K562 (cell line): ENCODE results near the gene ARHGAP32. TPM values are rescaled to one million over a fixed set of nuclear protein-coding genes. Genes with fewer than 3 reads are reported as not detected.

ENCODE experiments used
- ATAC-seq: fragments of 200-7000 bp; cut with Tn5 transposase; 3 replicates; pipeline ENCODE4 v1.9.1; 2020; ENCODE audit warnings: moderate library complexity
- BruUV-seq: library from RNA; stranded (reverse); fragments of 400-500 nt; replicated peaks from 2 replicates; lab custom pipeline; 2021; lab: Mats Ljungman, UMichigan
- CTCF ChIA-PET: fragments of 300-600 bp; formaldehyde crosslinking; extraction: SDS; loops from one replicate; lab custom pipeline; 2021; ENCODE audit warnings: low intra/inter-chr PET ratio; lab: Yijun Ruan, JAX
- POLR2A ChIA-PET: fragments of 300-600, 350-650 bp; sonication (Branson Sonifier 250); formaldehyde crosslinking; extraction: SDS; loops from one replicate; lab custom pipeline; 2021; ENCODE audit warnings: antibody characterized with exemption, inconsistent platforms; lab: Yijun Ruan, JAX
- DNase-seq, 4 experiments: peaks; one replicate each; pipeline versions ENCODE4 v3.0.0 to v3.0.0-alpha.2; 2011 to 2018; ENCODE audit warnings: low spot score in 3 of 4, mixed read lengths in 3 of 4; ENCODE audit errors: extremely low read depth in 1 of 4
- FAIRE-seq: peaks from 2 replicates; lab custom pipeline; 2011; peaks lifted over from hg19 to GRCh38; lab: Jason Lieb, UNC
- H2AFZ ChIP-seq: 2 replicates; pipeline ENCODE4 v1.6.0; 2011; ENCODE audit warnings: low read depth, low read length, control low read depth, inconsistent platforms
- H3K27ac ChIP-seq: fragments of 200-600 bp; 3 replicates; pipeline ENCODE4 v1.8.0; 2011; ENCODE audit warnings: low read depth, mild to moderate bottlenecking, control low read depth, inconsistent platforms, low read length, moderate library complexity, mixed read lengths; ENCODE audit errors: extremely low read depth
- H3K27me3 ChIP-seq, 2 experiments: fragments of 300-600 bp in 1 of 2; 2 replicates in 1 of 2; 3 replicates in 1 of 2; pipeline versions ENCODE4 v1.6.0 to v1.8.0; 2011; ENCODE audit warnings: inconsistent platforms in 2 of 2, low read length in 2 of 2, mild to moderate bottlenecking in 1 of 2, mixed read lengths in 1 of 2, moderate library complexity in 1 of 2; ENCODE audit not compliant: control insufficient read depth in 2 of 2, insufficient read depth in 2 of 2
- H3K36me3 ChIP-seq: fragments of 300-600 bp; 3 replicates; pipeline ENCODE4 v1.8.0; 2011; ENCODE audit warnings: mild to moderate bottlenecking, low read length, inconsistent platforms; ENCODE audit not compliant: control insufficient read depth, insufficient read depth
- H3K4me1 ChIP-seq, 2 experiments: fragments of 200-600 bp in 1 of 2; replicated peaks in 1 of 2; 2 replicates in 1 of 2; 3 replicates in 1 of 2; pipeline versions ENCODE4 v1.5.1 to v1.8.0; 2011; ENCODE audit warnings: inconsistent platforms in 2 of 2, low read length in 2 of 2, mild to moderate bottlenecking in 1 of 2, mixed read lengths in 1 of 2, moderate library complexity in 1 of 2; ENCODE audit not compliant: control insufficient read depth in 2 of 2, insufficient read depth in 2 of 2
- H3K4me2 ChIP-seq: 2 replicates; pipeline ENCODE4 v1.6.1; 2011; ENCODE audit warnings: low read length, control low read depth, inconsistent platforms, mixed read lengths; ENCODE audit not compliant: insufficient read depth
- H3K4me3 ChIP-seq: fragments of 200-600 bp; sonication (generic), shearing (Covaris generic); 2 replicates; pipeline ENCODE4 v1.5.1; 2016; ENCODE audit warnings: control low read depth, inconsistent platforms
- H3K79me2 ChIP-seq: fragments of 200-600 bp; 3 replicates; pipeline ENCODE4 v1.8.0; 2011; ENCODE audit warnings: low read length, inconsistent platforms; ENCODE audit not compliant: control insufficient read depth, insufficient read depth
- H3K9ac ChIP-seq, 2 experiments: 2 replicates each; pipeline versions ENCODE4 v1.6.0 to v1.6.1; 2011; ENCODE audit warnings: low read depth in 2 of 2, low read length in 2 of 2, control low read depth in 1 of 2, inconsistent platforms in 1 of 2, mild to moderate bottlenecking in 1 of 2, mixed read lengths in 1 of 2; ENCODE audit not compliant: insufficient read depth in 1 of 2
- H3K9me1 ChIP-seq: one replicate; pipeline ENCODE4 v1.6.0; 2011; ENCODE audit warnings: inconsistent platforms, mild to moderate bottlenecking, low read length, moderate library complexity; ENCODE audit not compliant: control insufficient read depth, insufficient read depth
- H3K9me3 ChIP-seq: replicated peaks from 2 replicates; pipeline ENCODE4 v1.5.1; 2011; ENCODE audit warnings: low read depth, low read length, inconsistent platforms; ENCODE audit not compliant: control insufficient read depth, insufficient read depth
- H4K20me1 ChIP-seq: replicated peaks from 2 replicates; pipeline ENCODE4 v1.6.1; 2011; ENCODE audit warnings: low read length, inconsistent platforms, mixed read lengths; ENCODE audit not compliant: control insufficient read depth, insufficient read depth
- GATAD2A ChIP-seq: fragments of 450-650 bp; IDR thresholded peaks from 2 replicates; pipeline ENCODE4 v1.6.1; 2017
- HIVEP1 ChIP-seq: fragments of 250-450 bp; sonication (Bioruptor Pico); IDR thresholded peaks from 2 replicates; pipeline ENCODE4 v1.4.0; 2020; ENCODE audit warnings: mild to moderate bottlenecking
- LCOR ChIP-seq: sonication (generic); formaldehyde crosslinking; IDR thresholded peaks from 2 replicates; pipeline ENCODE4 v1.8.0; 2022; ENCODE audit warnings: mild to moderate bottlenecking, missing genetic modification reagents
- MYNN ChIP-seq, 2 experiments: sonication (generic); formaldehyde crosslinking in 1 of 2; IDR thresholded peaks; 2 replicates each; pipeline versions ENCODE4 v1.5.0 to v1.6.1; 2016 to 2020; ENCODE audit warnings: antibody characterized with exemption in 1 of 2, missing genetic modification reagents in 1 of 2
- U2AF1 ChIP-seq: fragments of 200-400 bp; formaldehyde crosslinking; optimal IDR thresholded peaks from 2 replicates; pipeline ENCODE3; 2017; ENCODE audit warnings: mild to moderate bottlenecking, low read depth, low read length, moderate library complexity
- WGBS: fragments of 100-300 bp; shearing (Covaris generic); methylation state at CpG from one replicate; pipeline ENCODE4 v1.1.6; 2016; ENCODE audit warnings: low coverage, mixed read lengths; ENCODE audit not compliant: insufficient coverage; ENCODE audit errors: missing lambda C conversion rate; 5-methylcytosine and 5-hydroxymethylcytosine counted together
- in situ Hi-C: fragments of 300-500 bp; cut with MboI; formaldehyde crosslinking; loops from 4 replicates; pipeline ENCODE4 v1.15.0; 2018; ENCODE audit warnings: inconsistent platforms, mixed read lengths
- intact Hi-C: fragments of 100-400 bp; cut with micrococcal nuclease; formaldehyde crosslinking; loops from 2 replicates; pipeline ENCODE4 v1.14.2; 2022
- polyA plus RNA-seq, 8 experiments: library from polyadenylated mRNA; depleted of rRNA in 4 of 8; stranded (reverse) in 5 of 8; unstranded in 3 of 8; fragments of >200 nt; fragmentation: Nextera tagmentation in 2 of 8; fragmentation: Illumina TruSeq in 1 of 8; extraction: Ambion mirVana in 2 of 8; extraction: Trizol in 1 of 8; gene quantifications; 2 replicates each; pipeline versions ENCODE4 v1.2.1 to v1.2.3, GENCODE V29; 2011 to 2014; ENCODE audit warnings: inconsistent platforms in 1 of 8, missing spikeins in 1 of 8
- total RNA-seq, 7 experiments: library from RNA; depleted of rRNA in 6 of 7; stranded (reverse); fragments of >200 nt in 6 of 7; fragmentation: Illumina TruSeq in 2 of 7; extraction: Trizol in 2 of 7; gene quantifications; 2 replicates each; pipeline versions ENCODE4 v1.2.1 to v1.2.3, GENCODE V29; 2011 to 2021; ENCODE audit warnings: low replicate concordance in 1 of 7
- TF ChIP-seq, protein P1 (sequence below): sonication (generic); formaldehyde crosslinking; IDR thresholded peaks from 2 replicates; pipeline ENCODE4 v1.8.1; 2023; ENCODE audit warnings: mild to moderate bottlenecking, missing genetic modification reagents, moderate library complexity

The ARHGAP32 gene
- total and polyA plus RNA-seq, 9 of the 15 experiments (the other 6 are each of a cell fraction or from before 2014, with no cell fraction given) = 0.18 TPM; not detected in 8

DNA sequence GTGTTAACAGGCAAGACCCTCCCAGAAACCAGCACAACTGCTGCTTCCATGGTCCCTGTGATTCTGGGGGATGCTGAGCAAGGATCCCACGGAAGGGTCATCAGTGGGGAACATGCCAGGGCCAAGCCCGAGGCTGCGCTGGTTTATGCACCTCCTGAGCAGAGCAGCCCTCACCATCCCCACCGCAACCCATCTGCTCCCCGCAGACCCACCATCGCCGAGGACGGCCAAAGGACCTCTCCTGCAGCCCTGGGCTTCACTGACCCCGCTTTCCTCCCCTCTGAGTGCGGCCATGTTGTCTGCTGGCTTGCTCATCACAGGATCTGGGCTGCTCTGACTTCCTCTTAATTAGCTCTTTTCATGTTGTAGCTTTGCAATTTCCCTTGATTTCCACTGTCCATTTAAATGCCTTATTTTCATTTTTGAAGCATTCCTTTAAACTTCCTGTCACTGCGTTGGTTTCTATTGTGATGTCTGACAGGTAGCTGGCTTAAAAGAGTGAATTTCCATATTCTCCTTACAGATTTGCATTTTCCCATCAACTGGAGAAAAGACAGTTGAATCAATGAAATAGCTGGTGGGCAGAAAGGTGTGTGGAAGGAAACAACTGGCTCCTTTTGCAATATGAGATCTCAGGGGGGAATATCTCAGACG is 264.3 kb downstream of the ARHGAP32 start:
- TF ChIP-seq GATAD2A (no peak), HIVEP1 (CRISPR knock-in tag) (no peak), LCOR (CRISPR knock-in tag) (no peak), MYNN (IDR thresholded peaks at IDR 0.05) (no peak), MYNN (CRISPR knock-in tag; IDR thresholded peaks at IDR 0.05) (no peak), U2AF1 (no peak)
- TF ChIP-seq, protein P1, sequence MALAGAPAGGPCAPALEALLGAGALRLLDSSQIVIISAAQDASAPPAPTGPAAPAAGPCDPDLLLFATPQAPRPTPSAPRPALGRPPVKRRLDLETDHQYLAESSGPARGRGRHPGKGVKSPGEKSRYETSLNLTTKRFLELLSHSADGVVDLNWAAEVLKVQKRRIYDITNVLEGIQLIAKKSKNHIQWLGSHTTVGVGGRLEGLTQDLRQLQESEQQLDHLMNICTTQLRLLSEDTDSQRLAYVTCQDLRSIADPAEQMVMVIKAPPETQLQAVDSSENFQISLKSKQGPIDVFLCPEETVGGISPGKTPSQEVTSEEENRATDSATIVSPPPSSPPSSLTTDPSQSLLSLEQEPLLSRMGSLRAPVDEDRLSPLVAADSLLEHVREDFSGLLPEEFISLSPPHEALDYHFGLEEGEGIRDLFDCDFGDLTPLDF (CRISPR knock-in tag) = no peak
- peaks cover 0 to 7% of the 10 kb centered on the region in 2 experiments; a peak in 1 of 5 replicates for H3K27me3 ChIP-seq
- WGBS = 2% methylated on average over 12 of the region's 12 CpGs
- H3K9me1 ChIP-seq = no peaks in the 10 kb centered on the region
- intact Hi-C loops (no loop called here), in situ Hi-C loops (no loop called here)
- H3K27ac ChIP-seq = no peak overlapping the region
- DNase-seq (no peak), ATAC-seq (no peak), FAIRE-seq (no peak)
- no peak overlapping the region for H3K4me2 ChIP-seq
- H3K79me2 ChIP-seq = no peaks in the 10 kb centered on the region
- CTCF ChIA-PET = no interaction called here
- no peaks in the 10 kb centered on the region for H3K4me1 ChIP-seq
- no peak overlapping the region for H3K4me3 ChIP-seq
- no peak overlapping the region for H3K9ac ChIP-seq
- POLR2A ChIA-PET = interaction anchor here (1.3 kb wide), 1 partner anchor 33 kb away, joined by 4 read pairs; no protein-coding TSS in a partner anchor
- BruUV-seq = no TSS peak
- H3K36me3 ChIP-seq = no peaks in the 10 kb centered on the region
- no peaks in the 10 kb centered on the region for H3K9me3 ChIP-seq
- no peak overlapping the region for H2AFZ ChIP-seq
- no peaks in the 10 kb centered on the region for H4K20me1 ChIP-seq
